ENCODE results near the gene BGN.

GRCh38 chrX:153516073-153516472 lies 21.3 kb downstream of the BGN start:
- TF ChIP-seq NFYA (IDR thresholded peaks at IDR 0.05; ENCODE audit: borderline replicate concordance, low read depth, low read length) (no peak), POLR2A (IDR thresholded peaks at IDR 0.05; ENCODE audit: low read depth, low read length) (no peak), STAT1 (conservative IDR thresholded peaks at IDR 0.05) (no peak), DPF2 (IDR thresholded peaks at IDR 0.05) (no peak), TCF12 (IDR thresholded peaks at IDR 0.05; ENCODE audit: low read depth, low read length) (no peak), YBX1 (IDR thresholded peaks at IDR 0.05) (no peak)

Data from GM12878 (cell line).